Measurements from ENCODE around the gene FAM107B. TPM values are rescaled to one million over a fixed set of nuclear protein-coding genes. Genes with fewer than 3 reads are reported as not detected.

Gene FAM107B
- total and polyA plus RNA-seq, 7 experiments from 2014 or later, result 167 to 236 (median 211) TPM

DNA sequence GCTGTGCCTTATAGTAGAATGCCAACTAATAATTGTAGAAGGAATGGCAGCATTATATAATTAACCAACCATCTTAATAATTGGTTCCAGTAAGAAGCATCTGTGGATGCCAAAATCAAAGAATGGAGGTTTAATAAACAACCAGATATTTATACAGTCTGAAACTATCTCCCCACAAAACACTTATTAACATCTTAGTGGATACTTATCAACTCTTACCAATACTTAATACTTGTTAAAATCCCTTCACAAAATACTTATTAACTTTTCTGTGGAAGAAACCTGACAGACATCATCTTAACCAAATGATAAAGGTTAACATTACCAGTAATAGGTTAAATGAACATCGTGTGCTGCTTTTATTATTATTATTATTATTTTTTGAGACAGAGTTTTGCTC lies 29.1 kb upstream of the FAM107B start:
- Histone ChIP-seq H3K27me3 (ENCODE audit: control insufficient read depth in 2 of 2, insufficient read depth in 2 of 2, low read length in 2 of 2) (no peaks in the 10 kb centered on the region), H3K4me1 (ENCODE audit: control insufficient read depth in 2 of 2, insufficient read depth in 2 of 2, low read length in 2 of 2) (no peaks in the 10 kb centered on the region), H3K36me3 (ENCODE audit: control insufficient read depth in 2 of 3, insufficient read depth in 3 of 3, low read length in 3 of 3) (no peaks in the 10 kb centered on the region), H3K4me3 (ENCODE audit: low read length) (no peak overlapping the region), H3K9me3 (ENCODE audit: control insufficient read depth in 2 of 3, low read length in 3 of 3) (no peaks in the 10 kb centered on the region), H3K27ac (ENCODE audit: low read depth, low read length) (no peak overlapping the region)
- H3K9me3 Mint-ChIP-seq, result no peaks in the 10 kb centered on the region
- peaks cover 0 to 27% (median 4%) of the 10 kb centered on the region in 5 donors for H3K27me3 Mint-ChIP-seq
- DNase-seq (no peak), ATAC-seq (no peak)
- no peak overlapping the region for H3K4me3 Mint-ChIP-seq
- intact Hi-C loops (cut with micrococcal nuclease), result no loop called here
- ChIA-PET CTCF (no interaction called here), POLR2A (no interaction called here)
- peaks cover 0 to 5% (median 0%) of the 10 kb centered on the region in 7 donors for H3K4me1 Mint-ChIP-seq
- no peaks in the 10 kb centered on the region for H3K36me3 Mint-ChIP-seq
- no peak overlapping the region for H3K27ac Mint-ChIP-seq

DNA sequence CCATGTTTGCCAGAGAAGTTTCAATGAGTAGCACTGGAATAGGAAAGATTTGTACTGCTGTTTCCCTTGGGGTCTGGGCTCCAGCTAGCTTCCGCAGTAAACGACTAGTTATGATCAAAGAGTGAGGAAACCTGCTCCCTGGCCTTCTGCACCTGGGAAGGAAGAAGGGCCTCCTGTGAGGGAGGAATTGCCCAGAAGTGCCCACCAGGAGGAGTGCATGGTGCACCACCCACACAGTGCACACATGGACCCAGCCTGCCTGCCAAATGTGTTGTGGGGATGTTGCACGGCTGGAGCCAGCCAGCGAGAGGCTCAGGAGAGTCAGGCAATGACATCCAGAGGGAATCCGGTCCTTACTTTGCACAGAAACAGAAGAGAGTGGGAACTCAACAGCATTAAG lies 27.0 kb upstream of the FAM107B start:
- H3K27me3 Mint-ChIP-seq, result peaks cover 0 to 31% (median 0%) of the 10 kb centered on the region in 5 donors
- Histone ChIP-seq H3K27ac (ENCODE audit: low read depth, low read length) (no peak overlapping the region), H3K4me3 (ENCODE audit: low read length) (no peak overlapping the region), H3K4me1 (ENCODE audit: control insufficient read depth in 2 of 2, insufficient read depth in 2 of 2, low read length in 2 of 2) (no peaks in the 10 kb centered on the region), H3K36me3 (ENCODE audit: control insufficient read depth in 2 of 3, insufficient read depth in 3 of 3, low read length in 3 of 3) (no peaks in the 10 kb centered on the region), H3K27me3 (ENCODE audit: control insufficient read depth in 2 of 2, insufficient read depth in 2 of 2, low read length in 2 of 2) (no peaks in the 10 kb centered on the region), H3K9me3 (ENCODE audit: control insufficient read depth in 2 of 3, low read length in 3 of 3) (no peaks in the 10 kb centered on the region)
- no peaks in the 10 kb centered on the region for H3K36me3 Mint-ChIP-seq
- peaks cover 0 to 3% (median 0%) of the 10 kb centered on the region in 7 donors for H3K4me1 Mint-ChIP-seq
- ChIA-PET POLR2A (no interaction called here), CTCF (no interaction called here)
- DNase-seq, result no peak
- no peak for ATAC-seq
- H3K4me3 Mint-ChIP-seq, result no peak overlapping the region
- intact Hi-C loops (cut with micrococcal nuclease), result no loop called here
- no peak overlapping the region for H3K27ac Mint-ChIP-seq
- no peaks in the 10 kb centered on the region for H3K9me3 Mint-ChIP-seq

DNA sequence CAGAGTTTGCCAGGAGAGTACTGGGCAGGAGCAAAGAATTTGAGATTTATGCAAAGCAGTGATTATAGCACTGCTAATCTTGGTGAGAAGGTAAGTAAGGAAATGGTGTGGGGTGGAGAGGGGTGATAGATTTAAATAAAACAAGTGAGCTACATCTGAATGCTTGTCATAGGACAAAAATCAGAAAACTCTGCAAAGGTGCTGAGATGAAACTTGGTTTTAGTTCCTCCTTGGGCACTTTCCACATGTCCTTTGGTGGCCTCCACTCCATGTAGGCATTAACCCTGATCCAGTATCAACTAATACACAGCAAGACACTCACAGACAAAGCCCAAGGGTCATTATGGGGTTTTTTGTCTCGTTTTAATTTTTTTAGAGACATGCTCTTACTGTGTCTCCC lies 25.7 kb upstream of the FAM107B start:
- CTCF ChIA-PET, result no interaction called here
- Mint-ChIP-seq H3K4me1 (peaks cover 0 to 3% (median 0%) of the 10 kb centered on the region in 7 donors), H3K27me3 (peaks cover 0 to 27% (median 0%) of the 10 kb centered on the region in 5 donors), H3K27ac (no peak overlapping the region), H3K9me3 (no peaks in the 10 kb centered on the region), H3K36me3 (no peaks in the 10 kb centered on the region), H3K4me3 (no peak overlapping the region)
- no peaks in the 10 kb centered on the region for H3K27me3 ChIP-seq (ENCODE audit: control insufficient read depth in 2 of 2, insufficient read depth in 2 of 2, low read length in 2 of 2)
- H3K4me3 ChIP-seq (ENCODE audit: low read length), result no peak overlapping the region
- POLR2A ChIA-PET, result no interaction called here
- ATAC-seq, result no peak
- H3K9me3 ChIP-seq (ENCODE audit: control insufficient read depth in 2 of 3, low read length in 3 of 3), result no peaks in the 10 kb centered on the region
- no peak for DNase-seq
- intact Hi-C loops (cut with micrococcal nuclease), result no loop called here
- H3K27ac ChIP-seq (ENCODE audit: low read depth, low read length), result no peak overlapping the region
- no peaks in the 10 kb centered on the region for H3K4me1 ChIP-seq (ENCODE audit: control insufficient read depth in 2 of 2, insufficient read depth in 2 of 2, low read length in 2 of 2)
- no peaks in the 10 kb centered on the region for H3K36me3 ChIP-seq (ENCODE audit: control insufficient read depth in 2 of 3, insufficient read depth in 3 of 3, low read length in 3 of 3)

DNA sequence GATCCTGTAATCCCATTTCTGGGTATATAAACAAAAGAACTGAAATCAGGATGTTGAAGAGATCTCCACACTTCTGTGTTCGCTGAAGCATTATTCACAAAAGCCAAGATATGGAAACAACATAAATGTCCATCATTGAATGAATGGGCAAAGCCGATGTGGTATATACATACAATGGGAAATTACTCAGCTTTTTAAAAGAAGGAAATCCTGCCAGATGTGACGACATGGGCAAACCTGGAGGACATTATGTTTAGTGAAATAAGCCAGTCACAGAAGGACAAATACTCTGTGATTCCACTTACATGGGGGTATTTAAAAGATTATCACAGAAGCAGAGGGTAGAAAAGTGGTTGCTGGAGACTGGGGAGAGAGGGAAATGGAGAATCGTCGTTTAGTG lies 23.9 kb upstream of the FAM107B start:
- DNase-seq (no peak), ATAC-seq (no peak)
- intact Hi-C loops (cut with micrococcal nuclease), result no loop called here
- no peaks in the 10 kb centered on the region for H3K9me3 Mint-ChIP-seq
- CTCF ChIA-PET, result no interaction called here
- Histone ChIP-seq H3K27me3 (ENCODE audit: control insufficient read depth in 2 of 2, insufficient read depth in 2 of 2, low read length in 2 of 2) (no peaks in the 10 kb centered on the region), H3K9me3 (ENCODE audit: control insufficient read depth in 2 of 3, low read length in 3 of 3) (no peaks in the 10 kb centered on the region), H3K4me1 (ENCODE audit: control insufficient read depth in 2 of 2, insufficient read depth in 2 of 2, low read length in 2 of 2) (no peaks in the 10 kb centered on the region), H3K36me3 (ENCODE audit: control insufficient read depth in 2 of 3, insufficient read depth in 3 of 3, low read length in 3 of 3) (no peaks in the 10 kb centered on the region), H3K27ac (ENCODE audit: low read depth, low read length) (no peak overlapping the region), H3K4me3 (ENCODE audit: low read length) (no peak overlapping the region)
- no peak overlapping the region for H3K4me3 Mint-ChIP-seq
- POLR2A ChIA-PET, result interaction anchor here (1.0 kb wide), 1 partner anchor 229 kb away, joined by 3 read pairs; no protein-coding TSS in a partner anchor
- H3K27ac Mint-ChIP-seq, result no peak overlapping the region
- H3K27me3 Mint-ChIP-seq, result peaks cover 0 to 27% (median 0%) of the 10 kb centered on the region in 5 donors
- H3K4me1 Mint-ChIP-seq, result peaks cover 0 to 3% (median 0%) of the 10 kb centered on the region in 7 donors
- H3K36me3 Mint-ChIP-seq, result no peaks in the 10 kb centered on the region

DNA sequence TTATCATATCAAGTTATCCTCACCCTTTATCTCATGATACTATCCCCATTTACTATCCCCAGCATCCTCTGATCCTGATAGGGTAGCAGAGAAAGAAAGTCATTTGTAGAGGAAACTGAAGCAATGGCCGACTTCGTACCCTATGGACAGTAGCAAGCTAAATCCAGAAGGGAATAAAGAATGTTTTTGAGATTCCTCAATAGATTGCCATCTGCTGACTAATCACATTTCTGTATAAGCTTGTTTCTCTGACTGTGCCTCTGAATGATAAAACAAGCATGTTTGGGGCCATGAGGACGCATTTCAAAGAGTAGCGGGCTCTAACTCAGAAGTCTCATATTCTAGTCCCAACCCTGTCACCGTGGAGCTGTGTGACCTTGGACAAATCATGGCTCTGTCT lies 13.2 kb upstream of the FAM107B start:
- peaks cover 0 to 14% (median 2%) of the 10 kb centered on the region in 11 donors for H3K9me3 Mint-ChIP-seq
- POLR2A ChIA-PET, result interaction anchor here (0.7 kb wide), 2 partner anchors 8 to 18 kb away, joined by 3 read pairs; no protein-coding TSS in a partner anchor
- Histone ChIP-seq H3K36me3 (ENCODE audit: control insufficient read depth in 2 of 3, insufficient read depth in 3 of 3, low read length in 3 of 3) (no peaks in the 10 kb centered on the region), H3K4me1 (ENCODE audit: control insufficient read depth in 2 of 2, insufficient read depth in 2 of 2, low read length in 2 of 2) (no peaks in the 10 kb centered on the region), H3K9me3 (ENCODE audit: control insufficient read depth in 2 of 3, low read length in 3 of 3) (no peaks in the 10 kb centered on the region), H3K27me3 (ENCODE audit: control insufficient read depth in 2 of 2, insufficient read depth in 2 of 2, low read length in 2 of 2) (no peaks in the 10 kb centered on the region), H3K4me3 (ENCODE audit: low read length) (no peak overlapping the region), H3K27ac (ENCODE audit: low read depth, low read length) (no peak overlapping the region)
- CTCF ChIA-PET, result no interaction called here
- H3K27me3 Mint-ChIP-seq, result peaks cover 0 to 2% (median 0%) of the 10 kb centered on the region in 5 donors
- intact Hi-C loops (cut with micrococcal nuclease), result no loop called here
- H3K4me1 Mint-ChIP-seq, result peaks cover 0 to 2% (median under 1%) of the 10 kb centered on the region in 7 donors
- ATAC-seq, result no peak
- H3K4me3 Mint-ChIP-seq, result no peak overlapping the region
- peaks cover 0 to 10% (median 6%) of the 10 kb centered on the region in 5 donors for H3K36me3 Mint-ChIP-seq
- no peak overlapping the region for H3K27ac Mint-ChIP-seq
- DNase-seq, result no peak

DNA sequence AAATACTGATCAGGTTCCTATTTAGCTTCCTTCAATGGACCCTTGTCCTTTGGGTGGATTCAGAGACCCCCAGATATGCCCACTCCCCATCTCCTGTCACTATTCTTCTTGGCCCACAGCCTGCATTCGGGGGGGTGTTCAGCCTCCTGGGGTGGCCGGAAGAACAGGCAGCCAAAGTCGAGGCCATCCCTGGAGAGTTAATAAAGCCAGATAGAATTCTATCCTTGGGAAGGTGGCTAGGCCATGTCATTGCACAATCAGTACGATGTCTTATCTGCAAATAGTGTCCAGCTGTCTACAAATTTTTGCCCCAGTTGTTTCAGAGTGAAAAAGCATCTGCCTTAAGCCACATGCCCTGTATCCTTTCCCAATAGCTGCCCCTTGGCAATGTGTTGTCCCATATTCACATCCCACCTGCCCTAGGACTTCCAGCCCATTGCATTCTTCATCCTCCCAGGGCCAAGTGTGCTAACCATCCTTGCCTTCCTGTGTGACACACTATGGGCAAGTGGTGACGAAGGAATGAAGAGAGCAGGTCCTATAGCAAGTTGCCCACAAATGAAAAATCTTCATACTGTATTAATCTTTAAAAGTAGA lies 9.9 kb upstream of the FAM107B start:
- Histone ChIP-seq H3K27me3 (ENCODE audit: control insufficient read depth in 2 of 2, insufficient read depth in 2 of 2, low read length in 2 of 2) (no peaks in the 10 kb centered on the region), H3K27ac (ENCODE audit: low read depth, low read length) (no peak overlapping the region), H3K9me3 (ENCODE audit: control insufficient read depth in 2 of 3, low read length in 3 of 3) (no peaks in the 10 kb centered on the region), H3K4me1 (ENCODE audit: control insufficient read depth in 2 of 2, insufficient read depth in 2 of 2, low read length in 2 of 2) (no peaks in the 10 kb centered on the region), H3K36me3 (ENCODE audit: control insufficient read depth in 2 of 3, insufficient read depth in 3 of 3, low read length in 3 of 3) (no peaks in the 10 kb centered on the region), H3K4me3 (ENCODE audit: low read length) (no peak overlapping the region)
- ChIA-PET POLR2A (no interaction called here), CTCF (no interaction called here)
- no peak for ATAC-seq
- Mint-ChIP-seq H3K36me3 (peaks cover 0 to 10% (median 6%) of the 10 kb centered on the region in 5 donors), H3K27me3 (no peaks in the 10 kb centered on the region), H3K4me1 (peaks cover 0 to 14% (median 5%) of the 10 kb centered on the region in 7 donors), H3K27ac (no peak overlapping the region), H3K4me3 (no peak overlapping the region), H3K9me3 (peaks cover 0 to 14% (median 2%) of the 10 kb centered on the region in 11 donors)
- no peak for DNase-seq
- intact Hi-C loops (cut with micrococcal nuclease), result no loop called here

DNA sequence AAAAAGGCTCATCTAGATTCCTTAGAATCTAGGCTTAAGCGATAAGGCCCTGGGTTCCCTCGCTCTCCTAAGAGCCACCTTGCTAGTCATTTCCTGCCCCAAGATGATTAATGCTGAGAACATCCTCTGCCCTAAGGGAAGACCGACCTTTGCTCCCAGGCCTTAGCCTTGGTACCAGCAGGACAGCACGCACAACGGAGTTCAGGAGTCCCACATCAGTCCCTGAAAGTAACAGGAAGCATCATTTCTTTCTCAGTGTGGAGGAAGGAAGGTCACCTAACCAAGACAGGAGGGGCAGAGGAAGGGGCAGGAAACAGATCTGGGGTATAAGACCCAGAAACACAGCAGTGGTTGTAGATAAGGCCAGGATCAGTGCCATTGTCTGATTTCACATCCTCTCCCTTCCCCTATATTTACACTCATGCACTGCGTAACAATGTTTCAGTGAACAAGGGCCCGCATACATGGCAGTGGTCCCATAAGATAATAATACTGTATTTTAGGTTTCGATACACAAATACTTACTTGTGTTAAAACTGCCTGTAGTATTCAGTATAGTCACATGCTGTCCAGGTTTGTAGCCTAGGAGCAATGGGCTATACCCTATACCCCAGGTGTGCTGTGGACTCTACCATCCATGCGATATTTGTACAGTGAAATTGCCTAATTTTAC lies 8.1 kb upstream of the FAM107B start:
- intact Hi-C loops (cut with micrococcal nuclease), result no loop called here
- Mint-ChIP-seq H3K36me3 (peaks cover 0 to 10% (median 6%) of the 10 kb centered on the region in 5 donors), H3K4me1 (peaks cover 3 to 15% (median 10%) of the 10 kb centered on the region in 7 donors), H3K4me3 (no peak overlapping the region), H3K27ac (peak overlapping the region in 3 of 9 donors; percentile 76 to 80 (median 80)), H3K27me3 (no peaks in the 10 kb centered on the region), H3K9me3 (peaks cover 0 to 12% (median 2%) of the 10 kb centered on the region in 11 donors)
- no peak overlapping the region for H3K4me3 ChIP-seq (ENCODE audit: low read length)
- ATAC-seq (peak; percentile 27), DNase-seq (no peak)
- POLR2A ChIA-PET, result no interaction called here
- H3K4me1 ChIP-seq (ENCODE audit: control insufficient read depth in 2 of 2, insufficient read depth in 2 of 2, low read length in 2 of 2), result no peaks in the 10 kb centered on the region
- H3K27me3 ChIP-seq (ENCODE audit: control insufficient read depth in 2 of 2, insufficient read depth in 2 of 2, low read length in 2 of 2), result no peaks in the 10 kb centered on the region
- no peaks in the 10 kb centered on the region for H3K9me3 ChIP-seq (ENCODE audit: control insufficient read depth in 2 of 3, low read length in 3 of 3)
- H3K36me3 ChIP-seq (ENCODE audit: control insufficient read depth in 2 of 3, insufficient read depth in 3 of 3, low read length in 3 of 3), result no peaks in the 10 kb centered on the region
- CTCF ChIA-PET, result no interaction called here
- no peak overlapping the region for H3K27ac ChIP-seq (ENCODE audit: low read depth, low read length)
